Skeletal muscle cell (primary cell): ENCODE data around the gene GAD1.

Experiments
- DNase-seq: peaks from one replicate; pipeline ENCODE4 v3.0.0-alpha.2; 2010; ENCODE audit warnings: low read depth
- H3K4me3 ChIP-seq: 2 replicates; pipeline ENCODE4 v1.5.1; 2011; ENCODE audit warnings: low read depth, mild to moderate bottlenecking, control low read depth, low read length, moderate library complexity

GAD1 gene

DNA sequence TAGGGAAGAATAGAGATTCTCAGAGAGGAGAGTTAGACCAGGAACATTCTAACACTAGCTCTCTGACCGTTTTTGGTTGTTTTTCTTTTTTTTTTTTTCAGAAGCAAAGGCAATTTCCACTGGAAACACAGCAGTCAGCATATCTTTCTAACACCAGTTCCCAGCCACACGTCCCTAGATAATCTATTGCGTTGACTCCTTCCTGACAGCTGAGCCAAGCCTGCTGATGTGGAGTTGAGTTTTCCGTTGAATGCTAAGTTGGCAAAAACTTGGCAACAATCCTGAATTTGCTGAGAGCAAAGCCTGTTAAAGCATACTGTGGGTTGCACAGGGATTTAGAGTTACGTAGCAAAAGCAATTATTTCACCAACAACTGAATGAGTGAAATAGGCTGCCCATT lies 19.3 kb downstream of the GAD1 start:
- no peak for DNase-seq
- no peak overlapping the region for H3K4me3 ChIP-seq

DNA sequence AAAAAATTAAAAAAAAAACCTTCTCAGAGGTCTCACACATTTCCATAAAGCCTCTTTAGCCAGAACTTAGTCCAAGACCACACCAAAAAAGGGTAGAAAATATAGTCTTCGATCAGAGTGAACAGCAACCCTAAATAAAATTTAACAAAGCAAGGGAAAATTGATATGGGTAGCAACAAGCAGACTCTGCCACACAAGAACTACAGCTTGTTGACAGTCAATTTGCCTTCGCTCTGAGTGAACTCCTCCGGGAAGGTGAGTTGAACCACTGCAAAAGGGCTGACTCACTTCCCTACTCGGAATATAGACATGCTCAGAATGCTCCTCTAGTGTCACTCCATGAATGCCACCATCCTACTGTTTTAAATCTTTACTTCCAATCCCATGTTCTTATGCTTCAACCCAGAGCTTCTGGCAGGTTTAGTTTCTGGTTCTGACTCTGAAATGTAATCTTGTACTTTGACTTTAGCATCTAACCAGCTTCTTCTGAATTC lies 24.1 kb downstream of the GAD1 start:
- DNase-seq, result no peak
- no peak overlapping the region for H3K4me3 ChIP-seq

DNA sequence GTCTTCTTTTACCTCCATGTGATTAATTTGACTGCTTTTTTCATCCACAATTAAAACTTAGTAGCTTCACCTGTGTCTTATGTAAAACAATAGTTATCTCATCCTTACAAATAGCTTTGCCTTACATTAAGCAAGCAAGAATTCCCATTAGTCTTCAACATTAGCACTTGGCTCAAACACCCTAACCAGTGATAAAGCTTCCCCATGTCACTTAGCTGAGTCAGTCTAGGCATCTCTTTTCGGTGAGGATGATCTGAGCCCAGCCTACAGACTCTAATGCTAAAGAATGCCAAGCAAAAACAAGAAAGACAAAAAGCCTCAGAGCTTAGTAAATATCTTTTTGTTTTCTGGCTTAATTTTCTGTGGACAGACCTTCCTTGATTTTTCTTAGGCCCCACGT lies 26.1 kb downstream of the GAD1 start:
- peak; percentile 6 for DNase-seq
- no peak overlapping the region for H3K4me3 ChIP-seq

DNA sequence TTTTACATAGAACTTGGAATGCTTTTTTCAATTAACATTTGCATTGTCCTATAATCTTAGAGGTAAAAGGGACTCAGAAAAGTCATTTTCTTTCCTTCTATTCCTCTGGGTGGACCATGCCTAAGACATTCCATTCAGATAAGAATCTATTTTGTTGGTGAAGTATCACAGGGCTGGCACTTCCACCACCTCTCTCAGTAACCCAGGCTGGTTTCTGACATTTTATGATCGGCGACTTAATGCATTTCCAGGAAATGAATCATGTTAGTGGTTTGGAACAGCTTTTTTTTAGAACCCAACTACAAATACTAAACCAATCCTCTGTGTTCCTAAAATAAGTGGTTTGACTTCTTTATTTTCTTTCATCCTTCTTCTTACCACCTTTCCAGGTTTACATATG lies 27.0 kb downstream of the GAD1 start:
- no peak overlapping the region for H3K4me3 ChIP-seq
- DNase-seq, result peak; percentile 18

DNA sequence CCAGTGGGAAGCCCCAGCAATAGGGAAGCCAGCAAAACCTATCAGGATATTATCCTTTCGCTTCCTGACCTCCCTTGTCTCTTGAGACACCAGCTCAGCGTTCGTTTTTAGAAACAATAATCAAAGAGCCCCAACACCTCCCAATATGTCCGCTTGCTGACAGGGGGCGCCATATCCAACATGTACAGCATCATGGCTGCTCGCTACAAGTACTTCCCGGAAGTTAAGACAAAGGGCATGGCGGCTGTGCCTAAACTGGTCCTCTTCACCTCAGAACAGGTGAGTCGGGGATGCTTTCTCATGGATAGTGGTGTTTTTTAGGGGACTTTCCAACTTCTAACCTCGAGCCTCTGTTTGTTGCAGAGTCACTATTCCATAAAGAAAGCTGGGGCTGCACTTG lies 28.7 kb downstream of the GAD1 start:
- DNase-seq, result no peak
- H3K4me3 ChIP-seq, result no peak overlapping the region

DNA sequence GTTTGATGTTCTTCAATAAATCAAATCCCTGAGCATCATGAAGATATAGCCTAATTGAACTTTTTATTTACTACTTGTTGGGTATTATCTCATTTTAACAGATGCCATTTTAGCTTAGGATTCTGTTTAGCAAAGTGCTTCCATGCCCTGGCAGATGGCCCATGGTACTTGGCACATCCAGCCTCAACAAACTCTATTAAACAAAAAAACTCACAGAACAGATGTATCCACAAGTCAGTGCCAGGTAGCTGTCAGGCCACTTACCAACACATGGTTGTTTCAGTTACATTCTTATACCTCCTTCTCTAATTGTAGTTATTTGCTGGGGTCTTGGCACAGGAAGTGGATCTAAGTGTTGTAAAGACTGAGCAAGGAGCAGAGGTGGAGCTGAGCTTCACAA lies 29.6 kb downstream of the GAD1 start:
- no peak overlapping the region for H3K4me3 ChIP-seq
- no peak for DNase-seq

DNA sequence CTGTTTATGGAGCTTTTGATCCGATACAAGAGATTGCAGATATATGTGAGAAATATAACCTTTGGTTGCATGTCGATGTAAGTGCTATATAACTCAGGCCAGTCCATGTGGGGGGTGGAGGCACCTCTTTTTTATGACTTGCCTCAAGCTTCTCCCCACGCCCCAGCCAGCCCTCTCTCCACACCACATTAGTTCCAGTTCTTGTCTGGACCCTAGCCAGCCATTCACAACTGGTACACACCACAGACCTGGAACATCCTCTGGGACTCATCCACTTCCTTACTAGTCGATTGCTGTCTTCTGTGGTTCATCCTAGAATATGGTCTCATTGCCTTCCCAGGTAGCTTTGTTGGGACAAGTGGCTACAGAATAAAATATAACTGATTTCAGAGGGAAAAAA lies 31.0 kb downstream of the GAD1 start:
- H3K4me3 ChIP-seq, result no peak overlapping the region
- no peak for DNase-seq

DNA sequence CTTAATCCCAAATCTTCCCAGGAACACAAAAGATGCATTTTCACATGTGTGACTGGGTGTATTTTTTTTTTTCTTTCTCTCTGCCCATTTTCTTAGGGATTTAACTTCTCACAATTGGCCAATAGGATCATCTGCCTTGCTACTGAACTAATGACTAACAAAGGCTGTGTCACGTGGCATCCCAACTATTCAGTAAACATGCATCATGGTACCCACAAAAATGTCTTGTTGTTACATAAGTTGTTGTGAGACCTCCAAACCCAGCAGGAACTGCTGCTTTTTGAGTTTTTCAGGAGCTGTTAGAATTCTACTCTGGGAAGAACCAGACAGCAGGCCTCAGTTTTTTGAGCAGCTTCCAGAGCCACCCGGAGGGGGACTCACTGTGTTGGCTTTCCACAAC lies 31.9 kb downstream of the GAD1 start:
- DNase-seq, result no peak
- no peak overlapping the region for H3K4me3 ChIP-seq

DNA sequence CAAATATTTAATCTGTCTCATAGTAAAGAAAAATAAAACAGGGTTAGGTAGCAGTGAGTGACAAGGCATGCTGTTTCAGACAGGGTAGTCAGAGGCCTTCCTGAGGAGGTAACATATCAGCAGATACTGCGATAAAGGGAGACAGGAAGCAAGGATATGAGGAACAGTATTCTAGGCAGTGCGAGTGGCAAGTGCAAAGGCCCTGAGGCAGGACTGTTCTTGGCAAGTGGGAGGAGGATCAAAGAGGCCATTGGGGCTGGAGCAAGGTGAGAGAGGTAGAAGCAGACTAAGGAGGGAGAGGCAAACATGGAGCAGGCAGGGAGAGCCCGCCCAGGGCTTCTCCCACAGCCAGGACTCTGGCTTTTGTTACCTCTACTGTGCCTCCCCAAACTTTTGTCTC lies 33.6 kb downstream of the GAD1 start:
- no peak for DNase-seq

DNA sequence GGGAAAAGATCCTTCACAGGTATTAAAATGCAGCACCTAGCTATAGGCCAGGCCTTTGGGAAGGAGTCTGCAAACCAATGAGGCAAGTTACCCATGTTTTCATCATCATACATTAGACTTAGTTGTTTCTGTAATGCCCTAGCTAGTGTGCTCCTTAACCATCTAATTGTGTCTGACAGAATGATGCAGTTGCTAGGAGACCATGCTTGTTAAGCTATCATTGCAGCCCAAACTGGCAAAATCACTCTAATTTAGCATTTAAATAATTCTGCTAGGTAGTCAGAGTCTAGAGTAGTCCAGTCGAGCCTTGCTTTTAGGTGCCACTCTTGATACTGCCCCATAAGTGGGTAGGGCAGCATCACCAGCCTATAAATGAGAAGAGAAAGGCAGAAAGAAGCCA lies 34.9 kb downstream of the GAD1 start:
- no peak for DNase-seq
- no peak overlapping the region for H3K4me3 ChIP-seq

More for the DNA sequence above, 33.6 kb downstream of the GAD1 start:
- no peak overlapping the region for H3K4me3 ChIP-seq

DNA sequence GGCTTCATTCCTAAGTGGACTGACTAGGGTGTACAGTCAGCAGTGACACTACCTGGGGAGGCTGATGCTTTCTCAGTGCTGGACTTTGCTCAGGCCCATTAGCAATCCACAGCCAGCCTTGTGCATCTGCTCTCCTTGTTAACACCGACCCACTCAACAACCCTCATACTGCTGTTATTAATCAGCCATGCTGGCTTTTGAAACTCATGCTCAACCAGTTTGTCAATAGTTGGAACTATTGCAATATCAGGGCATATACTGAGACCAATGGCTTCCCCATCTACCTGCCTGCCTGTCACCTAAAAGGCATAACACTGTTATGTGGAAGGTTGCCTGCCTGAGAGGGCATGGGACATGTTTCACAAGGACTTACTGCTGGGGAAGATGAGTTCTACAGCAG lies 39.4 kb downstream of the GAD1 start:
- no peak for DNase-seq
- no peak overlapping the region for H3K4me3 ChIP-seq

DNA sequence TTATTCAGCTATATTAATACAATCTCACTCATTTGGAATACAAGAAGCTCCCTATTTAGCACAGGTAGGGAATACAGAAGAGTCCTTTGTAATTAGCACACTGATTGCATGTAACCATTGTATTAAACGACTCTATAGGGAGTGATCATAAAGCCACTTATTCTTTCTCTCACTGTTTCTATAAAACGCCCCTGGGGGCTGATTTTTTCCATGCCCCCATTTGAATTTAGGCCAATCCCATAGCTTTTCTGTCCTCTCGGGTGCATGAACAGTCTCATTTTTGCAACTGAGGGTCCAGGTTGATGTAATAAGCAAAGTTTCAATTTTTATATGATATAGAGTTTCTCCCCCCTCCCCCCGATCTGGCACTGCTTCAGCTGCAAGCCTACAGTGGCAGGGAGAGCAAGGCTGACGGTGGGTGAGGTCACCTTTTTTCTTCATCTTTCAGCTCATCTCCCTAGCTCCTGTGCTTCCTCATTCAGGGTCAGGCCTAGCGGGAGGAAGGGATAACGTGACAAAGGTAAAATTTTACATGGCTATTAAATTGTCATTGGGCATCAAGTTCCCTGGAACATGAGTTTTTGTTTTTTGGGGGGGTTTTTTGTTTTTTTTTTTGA lies 45.7 kb downstream of the GAD1 start:
- no peak overlapping the region for H3K4me3 ChIP-seq
- no peak for DNase-seq

DNA sequence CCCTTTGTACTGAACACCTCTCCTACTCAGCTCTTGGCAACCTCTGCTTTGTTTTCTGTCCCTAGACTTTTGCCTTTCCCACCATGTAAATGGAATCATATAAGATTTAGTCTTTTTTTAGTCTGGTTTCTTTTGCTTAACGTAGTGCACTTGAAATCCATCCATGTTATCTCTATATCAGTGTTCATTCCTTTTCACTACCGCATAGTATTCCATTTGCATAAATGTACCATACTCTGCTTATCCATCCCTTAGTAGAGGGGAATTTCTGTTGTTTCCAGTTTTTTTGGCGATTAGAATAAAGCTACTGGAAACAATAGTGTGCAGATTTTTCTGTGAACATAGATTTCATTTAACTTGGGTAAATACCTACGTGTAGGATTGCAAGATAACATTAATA lies 46.4 kb downstream of the GAD1 start:
- no peak overlapping the region for H3K4me3 ChIP-seq
- no peak for DNase-seq

DNA sequence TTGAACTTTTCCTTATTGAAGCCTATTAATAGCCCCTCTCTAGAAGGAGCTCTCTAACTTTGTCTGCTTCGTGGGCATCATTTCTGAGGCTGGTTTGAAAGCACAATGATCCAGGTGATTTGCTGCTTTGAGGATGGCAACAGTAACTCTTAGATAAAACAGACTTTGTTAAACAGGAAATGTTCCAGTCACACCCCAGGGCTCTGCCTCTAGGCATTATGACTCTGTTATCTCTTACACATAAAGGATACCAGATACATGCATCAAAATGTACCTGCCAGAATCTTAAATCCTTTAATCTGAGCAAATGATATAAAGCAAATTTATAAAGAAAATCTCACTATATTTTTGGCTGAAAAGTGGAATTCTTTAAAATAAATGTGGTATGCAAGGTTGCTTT lies 52.3 kb downstream of the GAD1 start:
- no peak overlapping the region for H3K4me3 ChIP-seq
- DNase-seq, result no peak

DNA sequence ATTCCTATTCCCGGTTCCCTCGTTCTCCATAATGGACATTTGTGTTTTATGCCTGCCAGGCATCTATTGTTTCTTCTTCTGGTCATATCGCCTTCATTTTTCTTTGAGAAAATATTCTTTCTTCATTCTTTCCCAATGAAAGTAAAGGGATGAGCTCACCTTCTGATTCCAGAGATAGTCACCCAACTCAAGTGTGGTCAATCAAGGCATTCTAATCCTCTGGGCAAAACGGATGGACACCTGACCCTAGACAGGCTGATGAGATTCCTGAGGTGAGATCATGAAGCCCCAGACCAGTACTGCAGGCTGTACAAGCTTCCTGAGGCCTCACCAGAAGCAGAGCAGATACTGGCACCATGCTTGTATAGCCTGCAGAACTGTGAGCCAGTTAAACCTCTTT lies 52.8 kb downstream of the GAD1 start:
- H3K4me3 ChIP-seq, result no peak overlapping the region
- no peak for DNase-seq

DNA sequence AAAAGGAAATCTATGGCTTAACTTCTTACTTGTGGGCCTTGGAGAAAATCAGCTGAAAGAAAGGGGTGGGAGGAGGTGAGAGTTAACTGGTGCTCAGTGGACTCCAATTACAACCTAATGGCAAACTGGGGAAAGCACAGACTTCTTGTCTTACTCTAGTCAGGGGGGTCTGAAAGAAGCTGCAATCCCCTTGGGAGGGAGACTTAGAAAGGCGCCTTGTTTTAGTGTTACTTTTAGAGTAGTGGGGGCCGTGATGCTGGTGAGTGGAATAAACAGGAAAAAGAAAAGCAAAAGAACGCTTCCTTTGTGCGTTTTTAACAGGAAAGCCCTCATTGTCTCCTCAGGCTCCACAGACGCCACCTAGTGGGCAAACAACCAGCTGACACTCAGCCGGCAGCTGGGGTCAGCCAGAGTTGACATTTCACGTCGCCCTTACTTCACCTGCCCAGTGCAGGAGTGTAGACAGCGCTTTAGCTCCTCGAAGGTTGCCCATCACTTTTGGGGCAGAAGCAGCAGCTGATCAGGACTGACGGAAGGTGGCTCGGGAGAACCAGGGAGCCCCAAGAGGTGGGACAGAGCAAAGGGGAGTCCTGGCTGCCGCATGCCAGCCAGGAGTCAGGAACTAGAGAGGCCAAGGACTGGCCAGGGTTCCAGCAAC lies 56.5 kb downstream of the GAD1 start:
- H3K4me3 ChIP-seq, result peak overlapping the region; percentile 14
- DNase-seq, result no peak

DNA sequence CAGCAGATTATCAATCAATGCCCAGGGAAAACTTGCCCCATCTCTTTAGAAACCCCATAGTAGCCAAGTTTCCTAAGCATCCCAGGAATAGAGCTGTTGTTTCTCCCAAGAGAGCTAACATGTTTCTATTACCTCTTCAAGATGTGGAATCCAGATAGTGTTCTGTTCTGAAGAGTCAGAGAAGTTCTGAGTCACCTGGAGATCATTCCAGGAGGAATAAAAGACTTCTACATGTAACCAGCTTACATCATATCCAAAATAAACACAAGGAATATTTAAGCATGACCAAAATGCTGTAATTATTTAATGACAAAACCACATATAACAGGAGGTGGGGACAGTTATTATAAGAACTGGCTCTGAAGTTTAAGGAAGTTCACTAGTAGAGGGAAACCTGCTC lies 61.4 kb downstream of the GAD1 start:
- no peak for DNase-seq
- H3K4me3 ChIP-seq, result no peak overlapping the region

DNA sequence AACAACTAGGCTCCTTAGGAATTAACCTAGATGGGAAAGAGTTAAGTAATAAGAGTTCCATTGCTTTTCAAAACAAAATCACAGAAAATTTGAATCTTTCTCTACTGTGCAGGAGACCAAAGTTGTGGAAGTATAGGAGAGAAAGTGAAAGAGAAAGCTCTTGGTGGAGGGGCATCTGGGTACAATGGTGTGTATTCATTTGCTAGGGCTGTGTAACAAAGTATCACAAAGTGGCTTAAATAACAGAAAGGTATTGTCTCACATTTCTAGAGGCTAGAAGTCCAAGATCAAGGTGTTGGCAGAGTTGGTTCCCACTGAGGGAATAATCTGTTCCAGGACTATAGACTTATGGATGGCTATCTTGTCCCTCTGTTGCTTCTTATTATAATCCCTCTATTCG lies 61.8 kb downstream of the GAD1 start:
- DNase-seq, result no peak
- no peak overlapping the region for H3K4me3 ChIP-seq

DNA sequence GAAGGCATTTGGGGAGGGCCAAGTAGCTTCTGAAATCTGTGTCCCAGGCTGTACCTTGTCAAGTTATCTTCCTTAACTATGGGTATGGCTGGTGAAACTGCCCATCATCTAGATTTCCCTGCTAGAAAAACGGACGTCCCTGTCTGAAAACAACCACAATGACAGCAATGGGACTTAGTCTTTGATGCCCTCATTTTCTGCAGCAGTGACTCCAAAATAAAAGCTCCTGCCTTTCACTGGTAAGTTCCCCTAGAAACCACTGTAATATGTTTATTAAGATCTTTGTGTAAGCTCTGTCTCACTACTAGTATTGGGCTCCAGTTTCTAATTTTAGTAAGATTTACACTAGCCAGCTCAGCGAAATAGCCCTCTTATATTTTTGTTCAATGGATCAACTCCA lies 65.2 kb downstream of the GAD1 start:
- DNase-seq, result no peak
- H3K4me3 ChIP-seq, result no peak overlapping the region

DNA sequence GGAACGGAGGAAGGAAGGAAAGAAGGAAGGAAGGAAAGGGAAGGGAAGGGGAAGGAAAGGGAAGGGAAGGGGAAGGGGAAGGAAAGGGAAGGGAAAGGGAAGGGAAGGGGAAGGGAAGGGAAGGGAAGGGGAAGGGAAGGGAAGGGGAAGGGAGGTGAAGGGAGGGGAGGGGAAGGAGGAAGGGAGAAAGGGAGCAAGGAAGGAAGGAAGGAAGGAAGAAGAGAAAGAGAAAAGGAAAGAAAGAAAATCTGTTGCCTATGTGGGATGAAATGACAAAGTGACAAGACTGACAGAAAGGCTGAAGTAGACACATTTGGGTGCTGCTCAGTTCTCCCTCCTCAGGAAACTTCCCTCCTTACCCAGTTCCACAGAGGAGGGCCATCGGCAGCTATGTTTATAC lies 66.1 kb downstream of the GAD1 start:
- DNase-seq, result no peak
- no peak overlapping the region for H3K4me3 ChIP-seq

DNA sequence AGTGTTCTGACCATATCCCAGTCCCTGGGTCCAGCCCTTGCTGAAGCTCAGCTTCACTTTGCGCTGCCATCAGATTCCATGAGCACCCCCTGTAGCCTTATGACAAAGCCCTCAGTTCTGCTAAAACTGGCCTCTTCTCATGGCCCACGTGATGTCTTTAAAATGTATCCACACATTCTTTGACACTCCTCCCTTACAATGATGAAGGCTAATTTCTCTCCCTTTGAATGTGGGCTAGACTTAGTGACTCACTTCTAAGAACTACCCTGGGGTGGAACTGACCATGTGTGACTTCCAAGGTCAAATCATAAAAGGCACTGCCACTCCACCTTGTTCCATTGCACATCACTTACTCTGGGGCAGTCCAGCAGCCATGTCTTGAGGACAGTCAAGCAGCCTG lies 67.0 kb downstream of the GAD1 start:
- H3K4me3 ChIP-seq, result no peak overlapping the region
- no peak for DNase-seq
